ENCODE results near the gene ELMOD2. TPM values are rescaled to one million over a fixed set of nuclear protein-coding genes. Genes with fewer than 3 reads are reported as not detected.

The ELMOD2 gene
- total and polyA plus RNA-seq, 4 donors = 7.5 to 47.5 (median 15.5) TPM

- no peak overlapping the region for H3K4me3 ChIP-seq
- H3K4me1 ChIP-seq (ENCODE audit: control insufficient read depth in 5 of 5, insufficient read depth in 5 of 5, low read length in 5 of 5) = peaks cover 0 to 10% (median 0%) of the 10 kb centered on the region in 5 donors
- DNase-seq (no peak), ATAC-seq (ENCODE audit: insufficient read depth, low FRiP score) (no peak)
- TF ChIP-seq CTCF (IDR thresholded peaks at IDR 0.05; ENCODE audit: control extremely low read depth, extremely low read depth) = no peak
- H3K9me3 ChIP-seq (ENCODE audit: control insufficient read depth in 4 of 4, insufficient read depth in 3 of 4, low read length in 3 of 4) = no peaks in the 10 kb centered on the region
- peak overlapping the region in 1 of 2 donors; percentile 49 for H3K27ac ChIP-seq (ENCODE audit: low read depth in 1 of 2, low read length in 1 of 2)
- H3K36me3 ChIP-seq (ENCODE audit: control insufficient read depth in 4 of 4, insufficient read depth in 4 of 4, low read length in 4 of 4) = peaks cover 0 to 12% (median 7%) of the 10 kb centered on the region in 4 donors
- H3K9ac ChIP-seq (ENCODE audit: insufficient read depth in 1 of 2, low read length in 2 of 2) = no peak overlapping the region
- 81 to 84% methylated on average over 1 of the region's 1 CpG for WGBS, 2 donors
- no peaks in the 10 kb centered on the region for H3K27me3 ChIP-seq (ENCODE audit: control insufficient read depth in 3 of 3, insufficient read depth in 3 of 3, low read length in 2 of 3)
These were observed 5.5 kb downstream of the ELMOD2 start for GRCh38 chr4:140529434-140529833.

GRCh38 chr4:140533951-140534480 is 10.0 kb downstream of the ELMOD2 start:
- Histone ChIP-seq H3K9me3 (ENCODE audit: control insufficient read depth in 4 of 4, insufficient read depth in 3 of 4, low read length in 3 of 4) (no peaks in the 10 kb centered on the region), H3K4me1 (ENCODE audit: control insufficient read depth in 5 of 5, insufficient read depth in 5 of 5, low read length in 5 of 5) (peaks cover 0 to 2% (median 0%) of the 10 kb centered on the region in 5 donors), H3K4me3 (no peak overlapping the region), H3K9ac (ENCODE audit: insufficient read depth in 1 of 2, low read length in 2 of 2) (no peak overlapping the region), H3K27me3 (ENCODE audit: control insufficient read depth in 3 of 3, insufficient read depth in 3 of 3, low read length in 2 of 3) (no peaks in the 10 kb centered on the region), H3K27ac (ENCODE audit: low read depth in 1 of 2, low read length in 1 of 2) (no peak overlapping the region), H3K36me3 (ENCODE audit: control insufficient read depth in 4 of 4, insufficient read depth in 4 of 4, low read length in 4 of 4) (peaks cover 3 to 21% (median 13%) of the 10 kb centered on the region in 4 donors)
- no peak for TF ChIP-seq CTCF (IDR thresholded peaks at IDR 0.05; ENCODE audit: control extremely low read depth, extremely low read depth)
- no peak for DNase-seq
- WGBS, 2 donors = 91 to 93% methylated on average over 4 of the region's 4 CpGs
- ATAC-seq (ENCODE audit: insufficient read depth, low FRiP score) = no peak

GRCh38 chr4:140556372-140557085 is 32.6 kb downstream of the ELMOD2 start:
- peaks cover 0 to 27% (median 10%) of the 10 kb centered on the region in 5 donors for H3K4me1 ChIP-seq (ENCODE audit: control insufficient read depth in 5 of 5, insufficient read depth in 5 of 5, low read length in 5 of 5)
- ATAC-seq (ENCODE audit: insufficient read depth, low FRiP score) = no peak
- no peak overlapping the region for H3K9ac ChIP-seq (ENCODE audit: insufficient read depth in 1 of 2, low read length in 2 of 2)
- peaks cover 0 to 1% (median 0%) of the 10 kb centered on the region in 4 donors for H3K36me3 ChIP-seq (ENCODE audit: control insufficient read depth in 4 of 4, insufficient read depth in 4 of 4, low read length in 4 of 4)
- 88 to 93% methylated on average over 6 of the region's 6 CpGs for WGBS, 2 donors
- H3K4me3 ChIP-seq = no peak overlapping the region
- TF ChIP-seq CTCF (IDR thresholded peaks at IDR 0.05; ENCODE audit: control extremely low read depth, extremely low read depth) = no peak
- no peaks in the 10 kb centered on the region for H3K9me3 ChIP-seq (ENCODE audit: control insufficient read depth in 4 of 4, insufficient read depth in 3 of 4, low read length in 3 of 4)
- no peaks in the 10 kb centered on the region for H3K27me3 ChIP-seq (ENCODE audit: control insufficient read depth in 3 of 3, insufficient read depth in 3 of 3, low read length in 2 of 3)
- DNase-seq = no peak
- no peak overlapping the region for H3K27ac ChIP-seq (ENCODE audit: low read depth in 1 of 2, low read length in 1 of 2)
